SH-SY5Y (cell line): ENCODE results near the gene ABCD3.

Experiments
- GATA2 ChIP-seq: IDR thresholded peaks from 2 replicates; pipeline ENCODE4 v1.6.1; 2011; ENCODE audit warnings: mild to moderate bottlenecking, low read depth, low read length
- GATA3 ChIP-seq: IDR thresholded peaks from 2 replicates; pipeline ENCODE4 v1.6.1; 2011; ENCODE audit warnings: low read depth, mild to moderate bottlenecking, low read length, moderate library complexity

- TF ChIP-seq GATA2, result no peak
- no peak for TF ChIP-seq GATA3
Measured at GRCh38 chr1:94519351-94519750, 101.2 kb downstream of the ABCD3 start.
